CD4-positive, alpha-beta T cell treated with Interferon gamma for 1 hour (primary cell): Measurements from ENCODE around the gene GJA1.
"Not testable (repeated sequence)": the region's sequence is repeated elsewhere in the genome, so short reads cannot be mapped to it uniquely, and the experiment has no call there.

Experiments
- DNase-seq: peaks from one replicate; pipeline ENCODE4 v3.0.0-alpha.2; 2020

Gene GJA1

GRCh38 chr6:121435444-121436069, at the start of gene GJA1:
GJA1 (plus strand) TSS chr6:121435646; CDS start chr6:121446848, 11,202 bp downstream.
- no peak for DNase-seq

GRCh38 chr6:121386551-121386950, 48.9 kb upstream of the GJA1 start:
- not testable (repeated sequence) for DNase-seq

GRCh38 chr6:121389419-121389818, 46.0 kb upstream of the GJA1 start:
- DNase-seq = no peak

- no peak for DNase-seq
Observed at GRCh38 chr6:121393731-121394505, 41.5 kb upstream of the GJA1 start.

GRCh38 chr6:121395736-121396135, 39.7 kb upstream of the GJA1 start:
- no peak for DNase-seq

GRCh38 chr6:121397188-121397587, 38.3 kb upstream of the GJA1 start:
- DNase-seq = not testable (repeated sequence)

- no peak for DNase-seq
Observed at GRCh38 chr6:121398127-121398526, 37.3 kb upstream of the GJA1 start.

- DNase-seq = no peak
Observed at GRCh38 chr6:121399966-121400365, 35.5 kb upstream of the GJA1 start.

- no peak for DNase-seq
Observed at GRCh38 chr6:121403964-121404363, 31.5 kb upstream of the GJA1 start.

- no peak for DNase-seq
Observed at GRCh38 chr6:121405306-121405705, 30.1 kb upstream of the GJA1 start.

- no peak for DNase-seq
Observed at GRCh38 chr6:121408321-121408720, 27.1 kb upstream of the GJA1 start.

GRCh38 chr6:121413879-121414278, 21.6 kb upstream of the GJA1 start:
- no peak for DNase-seq

- no peak for DNase-seq
Observed at GRCh38 chr6:121418346-121418745, 17.1 kb upstream of the GJA1 start.

GRCh38 chr6:121426686-121427085, 8.8 kb upstream of the GJA1 start:
- no peak for DNase-seq

GRCh38 chr6:121428872-121429756, 6.3 kb upstream of the GJA1 start:
- DNase-seq = no peak

- no peak for DNase-seq
Observed at GRCh38 chr6:121430514-121431460, 4.7 kb upstream of the GJA1 start.

- DNase-seq = not testable (repeated sequence)
Observed at GRCh38 chr6:121431776-121432175, 3.7 kb upstream of the GJA1 start.

GRCh38 chr6:121434037-121434770, 1.2 kb upstream of the GJA1 start:
- DNase-seq = no peak

GRCh38 chr6:121436274-121436857, 920 bp downstream of the GJA1 start:
- no peak for DNase-seq

GRCh38 chr6:121436960-121437850, 1.8 kb downstream of the GJA1 start:
- no peak for DNase-seq
